Neural progenitor cell (in vitro differentiated cells): ENCODE results near the gene PTPN14.
"Not testable (repeated sequence)": the region's sequence is repeated elsewhere in the genome, so short reads cannot be mapped to it uniquely, and the experiment has no call there.

Experiments
- EZH2 ChIP-seq: fragments of 200-600 bp; sonication (generic); IDR thresholded peaks from 2 replicates; pipeline ENCODE4 v1.6.1; 2017; ENCODE audit warnings: antibody characterized with exemption, mild to moderate bottlenecking, moderate library complexity
- TF ChIP-seq, protein P1 (sequence below): fragments of 200-600 bp; sonication (generic); IDR thresholded peaks from 2 replicates; pipeline ENCODE4 v1.5.1; 2017; ENCODE audit warnings: antibody characterized with exemption, mild to moderate bottlenecking

DNA sequence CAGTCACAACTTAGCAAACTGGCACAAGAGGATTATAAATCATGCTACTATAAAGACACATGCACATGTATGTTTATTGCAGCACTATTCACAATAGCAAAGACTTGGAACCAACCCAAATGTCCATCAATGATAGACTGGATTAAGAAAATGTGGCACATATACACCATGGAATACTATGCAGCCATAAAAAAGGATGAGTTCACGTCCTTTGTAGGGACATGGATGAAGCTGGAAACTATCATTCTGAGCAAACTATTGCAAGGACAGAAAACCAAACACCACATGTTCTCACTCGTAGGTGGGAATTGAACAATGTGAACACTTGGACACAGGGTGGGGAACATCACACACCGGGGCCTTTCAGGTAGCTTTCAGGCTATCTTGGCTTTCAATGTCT is 41.8 kb downstream of the PTPN14 start:
- TF ChIP-seq, protein P1, sequence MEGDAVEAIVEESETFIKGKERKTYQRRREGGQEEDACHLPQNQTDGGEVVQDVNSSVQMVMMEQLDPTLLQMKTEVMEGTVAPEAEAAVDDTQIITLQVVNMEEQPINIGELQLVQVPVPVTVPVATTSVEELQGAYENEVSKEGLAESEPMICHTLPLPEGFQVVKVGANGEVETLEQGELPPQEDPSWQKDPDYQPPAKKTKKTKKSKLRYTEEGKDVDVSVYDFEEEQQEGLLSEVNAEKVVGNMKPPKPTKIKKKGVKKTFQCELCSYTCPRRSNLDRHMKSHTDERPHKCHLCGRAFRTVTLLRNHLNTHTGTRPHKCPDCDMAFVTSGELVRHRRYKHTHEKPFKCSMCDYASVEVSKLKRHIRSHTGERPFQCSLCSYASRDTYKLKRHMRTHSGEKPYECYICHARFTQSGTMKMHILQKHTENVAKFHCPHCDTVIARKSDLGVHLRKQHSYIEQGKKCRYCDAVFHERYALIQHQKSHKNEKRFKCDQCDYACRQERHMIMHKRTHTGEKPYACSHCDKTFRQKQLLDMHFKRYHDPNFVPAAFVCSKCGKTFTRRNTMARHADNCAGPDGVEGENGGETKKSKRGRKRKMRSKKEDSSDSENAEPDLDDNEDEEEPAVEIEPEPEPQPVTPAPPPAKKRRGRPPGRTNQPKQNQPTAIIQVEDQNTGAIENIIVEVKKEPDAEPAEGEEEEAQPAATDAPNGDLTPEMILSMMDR, result not testable (repeated sequence)
- TF ChIP-seq EZH2, result not testable (repeated sequence)
